Ureter (tissue), 1 donor: ENCODE results near the gene KIF26B. TPM values are rescaled to one million over a fixed set of nuclear protein-coding genes. Genes with fewer than 3 reads are reported as not detected.

Experiments used
- DNase-seq: peaks from one replicate; pipeline ENCODE4 v3.0.0-alpha.2; 2020; ENCODE audit warnings: low spot score
- total RNA-seq: library from RNA; stranded (reverse); gene quantifications from one replicate; pipeline ENCODE4 v1.2.4, GENCODE V29; 2023
- donor health status: DM: yes; HTN: yes; CAD: no.

KIF26B gene
- total RNA-seq, 1 donor from 2014 or later: 8.0 TPM

DNA sequence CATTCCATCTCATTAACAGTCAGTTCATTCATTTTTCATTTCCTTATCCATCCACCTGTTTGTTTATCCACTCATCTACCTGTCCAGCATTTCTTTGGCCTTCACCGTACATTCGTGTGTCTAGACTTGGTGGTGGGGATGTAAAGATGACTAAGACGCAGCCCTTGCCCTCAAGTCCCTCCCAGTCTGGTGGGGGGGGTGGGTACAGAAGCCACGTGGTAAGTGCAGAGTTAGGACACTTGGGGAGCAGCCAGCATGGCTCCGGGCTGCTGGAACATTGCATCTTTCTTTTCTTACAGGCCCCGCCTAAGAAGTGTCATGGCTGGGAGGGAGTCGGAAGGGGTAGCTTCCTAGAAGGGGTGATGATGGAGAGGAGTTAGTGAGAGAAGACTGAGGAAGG, 17.2 kb downstream of the KIF26B start:
- no peak for DNase-seq

DNA sequence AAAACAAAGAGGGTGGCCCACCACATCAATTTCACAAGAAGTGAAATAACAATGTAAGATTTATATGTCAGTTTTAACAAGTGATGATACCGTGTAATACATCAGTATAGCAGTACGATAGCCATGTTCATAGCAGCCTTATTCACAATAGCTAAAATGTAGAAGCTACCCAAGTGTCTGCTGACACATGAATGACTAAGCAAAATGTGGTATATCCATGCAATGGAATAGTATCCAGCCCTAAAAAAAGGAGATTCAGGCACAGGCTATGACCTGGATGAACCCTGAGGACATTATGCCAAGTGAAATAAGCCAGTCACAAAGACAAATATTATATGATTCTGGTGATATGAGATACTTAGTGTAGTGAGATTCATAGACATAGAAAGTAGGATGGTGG, 18.0 kb downstream of the KIF26B start:
- DNase-seq: no peak

DNA sequence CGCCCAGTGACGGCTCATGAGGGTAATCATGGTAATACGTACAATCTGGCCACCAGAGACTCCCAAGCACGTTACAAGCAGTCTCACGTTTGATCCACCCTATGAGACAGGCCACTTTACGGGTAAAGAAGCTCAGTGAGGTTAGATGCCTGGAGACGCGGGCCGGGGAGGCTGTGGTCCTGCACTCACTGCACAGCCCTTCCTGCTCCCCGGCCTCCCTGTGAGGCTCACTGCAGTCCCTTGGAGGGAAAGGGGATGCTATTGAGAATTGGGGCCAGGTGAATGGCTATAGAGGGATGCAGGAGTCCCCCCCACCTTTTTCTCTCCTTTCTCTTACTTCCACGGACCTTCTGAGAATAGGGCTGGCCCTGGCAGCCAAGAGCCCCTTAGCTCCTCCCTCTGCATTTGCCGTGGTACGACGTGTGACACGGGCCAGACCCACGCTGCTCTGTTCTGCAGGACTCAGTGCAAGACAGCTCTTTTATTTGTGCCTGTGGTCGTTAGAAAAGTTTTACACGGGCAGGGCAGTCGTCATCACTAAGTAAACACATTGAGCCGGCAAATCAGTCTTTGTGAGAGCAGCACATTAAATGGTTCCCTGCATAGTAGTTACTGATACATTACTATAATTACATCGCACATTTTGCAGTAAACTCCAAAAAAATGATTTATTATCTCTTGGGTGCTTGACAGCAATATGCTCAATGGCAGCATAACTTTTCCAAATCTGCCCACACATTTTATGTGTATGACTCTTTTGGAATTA, 18.8 kb downstream of the KIF26B start:
- DNase-seq: no peak

DNA sequence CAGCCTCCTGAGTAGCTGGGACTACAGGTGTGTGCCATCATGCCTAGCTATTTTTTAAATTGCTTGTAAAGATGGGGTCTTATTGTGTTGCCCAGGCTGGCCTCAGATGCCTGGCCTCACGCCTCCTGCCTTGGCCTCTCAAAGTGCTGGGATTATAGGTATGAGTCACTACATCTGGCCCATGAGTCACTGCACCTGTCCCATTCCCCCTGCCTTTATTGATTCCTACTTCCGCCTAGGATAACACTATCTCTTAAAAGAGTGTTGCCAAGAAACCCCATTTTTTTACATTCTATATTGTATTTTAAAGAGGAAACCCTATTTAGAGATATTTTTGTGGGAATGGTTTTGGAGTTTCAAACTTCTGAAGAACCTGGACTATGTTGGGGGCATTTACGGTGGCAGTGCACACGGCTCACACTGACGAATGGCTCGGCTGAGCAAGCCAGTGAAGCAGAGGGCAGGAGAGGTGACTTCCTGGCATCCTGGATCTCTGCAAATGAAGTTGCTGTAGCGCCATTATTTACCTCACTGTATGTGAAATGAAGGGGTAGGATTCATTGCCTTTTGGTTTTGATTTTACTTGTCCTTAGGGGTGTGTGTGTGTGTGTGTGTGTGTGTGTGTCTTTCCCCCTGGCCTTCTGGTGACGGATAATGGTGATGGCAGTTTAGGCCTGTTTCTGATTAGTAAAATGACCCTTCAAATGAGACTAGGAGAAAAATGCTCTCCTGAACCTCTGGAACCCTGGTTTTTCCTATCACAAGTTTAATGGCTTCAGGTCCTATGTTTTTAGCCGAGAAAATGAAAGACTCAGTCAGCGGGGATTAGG, 22.5 kb downstream of the KIF26B start:
- DNase-seq: no peak

DNA sequence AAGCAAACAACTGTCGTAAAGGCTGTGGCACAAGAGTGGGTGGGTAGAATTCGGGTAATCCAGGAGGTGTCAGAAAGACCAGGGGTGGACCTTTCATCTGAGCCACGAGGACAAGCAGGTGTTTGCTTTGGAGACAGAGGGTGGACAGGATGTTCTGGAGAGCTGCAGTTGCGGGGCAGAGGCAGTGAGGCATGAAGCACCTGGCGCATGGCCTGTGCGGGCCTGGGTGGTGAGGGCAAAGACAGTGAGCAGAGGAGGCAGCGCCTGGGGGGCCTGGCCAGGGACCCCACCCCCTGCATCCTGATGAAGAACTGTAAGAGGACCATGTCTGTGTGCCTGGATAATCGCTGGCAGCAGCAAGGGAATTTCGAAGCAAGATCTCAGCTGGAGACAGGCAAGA, 24.9 kb downstream of the KIF26B start:
- DNase-seq: no peak

DNA sequence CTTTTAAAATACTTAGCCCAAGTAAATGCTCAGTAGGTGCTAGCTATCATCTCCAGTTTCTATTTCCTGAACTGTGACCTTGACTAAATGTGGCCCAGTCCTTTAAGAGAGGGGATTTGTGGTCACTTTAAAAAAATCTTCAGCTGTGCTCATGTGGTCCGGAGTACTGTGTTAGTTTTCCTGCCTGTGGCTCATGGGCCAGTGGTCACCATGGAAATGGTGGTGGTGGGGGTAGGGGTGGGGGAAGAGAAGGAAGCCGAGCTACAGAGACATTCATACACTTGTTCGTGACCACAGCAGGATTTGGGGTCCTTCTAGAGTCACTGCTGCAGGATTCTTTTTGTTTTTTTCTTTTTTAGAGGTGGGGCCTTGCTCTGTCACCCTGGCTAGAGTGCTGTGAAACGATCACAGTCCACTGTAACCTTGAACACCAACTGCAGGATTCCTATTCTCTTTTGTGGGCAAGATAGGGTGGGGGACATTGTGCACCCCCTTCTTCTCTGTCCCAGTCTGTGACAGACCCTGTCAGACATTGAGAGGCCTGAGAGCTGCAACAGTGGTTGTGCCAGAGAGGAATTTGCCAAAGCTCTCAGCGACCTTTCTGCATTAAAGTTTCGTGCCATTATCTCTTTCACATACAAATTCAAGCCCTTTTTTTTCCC, 25.8 kb downstream of the KIF26B start:
- DNase-seq: no peak

DNA sequence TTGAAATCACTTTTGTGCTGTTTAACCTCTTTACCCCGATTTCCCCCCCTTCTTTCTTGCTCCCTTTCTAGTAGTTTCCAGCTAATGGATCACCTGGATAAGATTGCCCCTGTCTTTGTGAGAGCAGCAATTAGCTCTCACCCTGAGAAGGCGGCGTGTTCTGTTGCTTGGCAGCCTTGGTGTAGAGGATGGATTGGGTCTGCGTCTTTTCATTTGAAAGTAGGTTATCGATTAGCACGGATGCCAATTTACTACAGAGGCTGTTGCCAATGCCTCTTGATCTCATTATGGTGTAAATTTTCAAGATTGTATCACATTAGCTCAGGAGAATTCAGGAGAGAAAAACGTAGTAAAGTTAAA, 26.4 kb downstream of the KIF26B start:
- no peak for DNase-seq

DNA sequence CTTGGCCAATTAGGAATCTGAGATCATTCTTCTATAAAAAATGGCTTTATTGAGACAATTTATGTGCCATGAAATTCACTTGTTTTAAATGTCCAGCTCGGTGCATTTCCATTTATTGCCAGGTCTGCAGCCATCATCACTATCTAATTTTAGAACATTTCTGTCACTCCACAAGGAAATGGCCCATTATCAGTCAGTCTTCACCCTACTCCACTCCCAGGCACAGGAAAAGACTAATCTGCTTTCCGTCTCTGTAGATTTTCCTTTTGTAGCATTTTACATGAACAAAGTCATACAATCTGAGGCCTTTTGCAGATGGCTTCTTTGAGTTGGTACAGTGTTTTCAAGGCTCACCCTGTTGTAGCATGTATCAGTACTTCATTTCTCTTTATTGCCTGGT, 27.2 kb downstream of the KIF26B start:
- DNase-seq: no peak

DNA sequence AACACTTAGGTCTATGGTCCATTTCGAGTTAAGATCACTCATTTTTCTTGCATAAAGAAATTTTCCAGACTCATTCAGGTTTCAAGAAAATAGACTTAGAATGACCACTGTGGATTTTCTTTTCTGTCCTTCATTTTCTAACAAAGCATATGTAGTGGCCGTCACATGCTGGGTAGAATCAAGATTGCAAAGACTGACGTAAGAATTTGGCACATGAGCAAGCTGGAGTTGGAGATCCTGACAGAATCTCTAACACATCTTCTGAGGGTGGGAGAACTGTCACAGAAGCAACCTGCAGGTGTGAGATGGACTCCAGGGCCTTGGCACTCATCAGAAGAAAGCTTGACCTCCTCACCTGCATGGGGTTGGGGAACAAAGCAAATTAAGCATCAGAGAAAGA, 28.6 kb downstream of the KIF26B start:
- no peak for DNase-seq

DNA sequence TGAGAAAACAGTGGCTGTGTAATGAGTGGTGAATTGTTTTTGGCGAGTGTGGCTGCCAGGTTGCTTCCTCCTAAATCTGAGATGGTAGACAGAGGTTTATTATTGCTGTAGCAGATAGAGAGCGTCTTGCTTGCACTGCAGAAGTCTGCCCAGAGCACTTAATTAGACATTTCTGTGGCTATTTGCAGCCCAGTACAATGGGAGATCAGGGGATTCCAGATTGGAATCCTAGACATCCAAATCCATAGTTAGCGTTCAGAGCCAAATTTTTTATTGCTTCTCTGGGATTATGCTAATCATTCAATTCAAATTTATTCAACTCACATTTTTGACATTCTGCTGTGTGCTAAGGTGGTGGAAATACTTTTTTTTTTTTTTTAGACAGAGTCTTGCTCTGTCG, 30.0 kb downstream of the KIF26B start:
- no peak for DNase-seq

DNA sequence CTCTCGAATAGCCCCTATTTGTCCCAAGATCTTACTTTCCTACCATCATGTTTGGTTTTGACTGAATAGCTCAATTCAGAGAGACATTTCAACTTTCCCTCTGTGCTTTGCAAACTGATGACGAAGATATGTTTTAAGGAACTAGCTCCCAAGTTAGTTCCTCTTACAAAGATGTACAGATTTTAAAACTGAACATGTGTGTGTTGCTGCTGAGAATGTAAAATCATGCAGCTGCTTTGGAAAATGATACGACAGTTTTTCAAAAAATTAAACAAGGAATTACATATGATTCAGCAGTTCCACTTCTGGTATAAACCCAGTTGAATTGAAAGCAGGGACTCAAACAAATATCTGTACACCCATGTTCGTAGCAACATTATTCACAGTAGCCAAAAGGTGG, 33.6 kb downstream of the KIF26B start:
- no peak for DNase-seq

DNA sequence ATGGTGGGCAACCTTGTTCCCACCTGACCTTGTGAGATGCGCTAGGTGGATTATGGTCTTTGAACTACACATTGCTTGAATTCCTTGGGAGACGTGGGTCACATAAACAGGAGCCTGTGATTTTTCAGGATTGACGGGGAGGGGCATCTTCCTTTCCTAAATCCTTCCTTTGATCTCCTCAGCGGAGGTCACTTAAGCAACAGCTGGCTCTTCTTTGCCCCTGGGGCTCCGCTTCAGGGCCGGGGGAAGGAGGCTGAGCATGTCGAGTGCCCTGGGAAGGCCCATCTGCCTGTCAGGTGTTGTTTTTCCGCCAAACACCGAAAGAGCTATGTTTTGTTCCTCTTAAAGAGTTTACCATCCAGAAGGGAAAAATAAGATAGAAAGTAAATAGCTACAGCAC, 40.6 kb downstream of the KIF26B start:
- no peak for DNase-seq

DNA sequence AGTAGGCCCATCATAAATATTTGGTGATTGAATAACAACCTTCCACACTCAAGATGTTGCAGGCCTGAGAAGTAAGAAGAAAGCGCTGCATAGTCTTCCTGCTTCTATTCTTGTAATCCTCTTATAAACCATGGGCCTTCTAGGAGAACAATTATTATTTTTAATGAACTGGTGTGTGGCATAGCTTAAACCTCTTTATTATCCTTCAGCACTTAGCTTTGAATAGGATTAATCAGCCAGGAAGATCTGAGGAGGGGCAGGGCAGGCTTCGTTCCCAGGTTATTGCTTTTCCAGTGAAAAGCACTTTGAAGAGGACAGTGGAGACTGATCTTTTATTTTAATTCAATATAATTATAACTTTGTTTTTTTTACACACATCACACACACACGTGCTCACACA, 42.3 kb downstream of the KIF26B start:
- no peak for DNase-seq

DNA sequence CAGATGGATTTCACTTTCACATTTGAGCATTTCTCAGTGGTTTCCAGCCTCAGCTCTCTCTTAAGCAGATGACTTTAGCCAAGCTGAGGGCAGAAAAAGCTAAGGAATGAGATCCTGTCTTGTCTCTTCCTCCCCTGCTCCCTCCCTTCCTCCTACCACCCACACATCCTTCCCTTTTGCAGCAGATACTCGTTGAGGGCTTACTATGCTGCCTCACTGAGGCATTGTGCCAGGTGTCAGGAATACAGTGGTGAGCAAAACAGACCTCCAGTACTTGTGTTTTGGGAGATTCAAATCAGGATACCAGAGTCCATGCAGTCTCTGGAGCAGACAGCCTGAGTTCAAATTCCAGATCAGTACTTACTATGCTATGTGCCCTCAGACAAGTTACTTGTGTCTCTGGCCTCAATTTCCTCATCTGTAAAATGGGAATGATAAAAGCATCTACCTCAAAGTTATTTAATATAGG, 43.2 kb downstream of the KIF26B start:
- no peak for DNase-seq

DNA sequence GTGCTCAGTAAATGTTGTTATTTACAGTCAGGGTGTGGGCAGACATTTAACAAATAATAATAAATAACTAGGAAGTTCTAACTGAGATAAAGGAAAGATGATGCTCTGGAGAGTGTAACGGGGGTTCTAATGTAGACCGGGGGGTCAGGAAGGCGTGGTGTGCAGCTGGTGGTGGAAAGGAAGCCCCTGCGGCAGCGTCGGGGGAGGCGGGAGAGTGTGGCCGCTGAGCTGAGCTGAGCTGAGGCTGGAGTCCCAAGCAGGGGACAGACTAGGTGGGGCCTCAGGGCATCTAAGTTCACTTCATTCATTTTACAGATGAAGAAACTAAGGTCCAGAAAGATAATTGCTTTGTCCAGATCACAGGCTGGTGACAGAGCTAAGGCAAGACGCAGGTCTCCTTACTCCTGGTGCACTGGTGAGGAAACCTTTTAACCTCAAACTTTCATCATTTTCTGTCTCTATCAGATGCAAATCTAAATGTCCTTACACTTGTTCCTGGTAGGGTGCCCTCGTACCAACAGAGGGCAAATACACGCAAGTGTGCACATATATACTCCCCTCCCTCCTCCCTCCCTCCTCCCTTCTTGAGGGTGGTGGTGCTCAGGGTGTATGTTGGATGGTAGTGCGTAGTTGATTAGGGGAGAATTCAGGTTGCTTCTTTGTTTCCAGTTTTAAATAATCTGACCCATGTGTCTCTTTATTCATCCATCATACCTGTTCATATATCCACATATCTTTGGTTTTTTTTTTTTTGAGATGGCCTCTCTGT, 44.1 kb downstream of the KIF26B start:
- DNase-seq: no peak

DNA sequence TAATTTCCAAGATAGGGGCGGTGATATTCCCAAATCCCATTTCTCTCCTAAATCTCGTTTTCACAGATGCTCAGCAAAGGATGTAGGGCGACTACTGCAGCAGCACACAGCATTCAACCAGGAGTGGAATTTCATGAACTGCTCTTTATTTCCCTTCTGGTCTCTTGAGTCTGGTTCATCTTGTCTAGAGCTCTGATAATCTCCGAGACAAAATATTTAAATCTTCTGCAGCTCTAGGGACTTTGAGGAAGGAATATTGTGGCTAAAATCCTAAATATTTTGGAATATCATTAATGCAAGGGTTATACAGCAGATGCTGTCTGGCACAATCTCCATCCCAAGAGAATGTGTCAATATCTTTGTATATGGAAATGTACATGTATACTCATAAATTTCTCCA, 45.4 kb downstream of the KIF26B start:
- DNase-seq: no peak

DNA sequence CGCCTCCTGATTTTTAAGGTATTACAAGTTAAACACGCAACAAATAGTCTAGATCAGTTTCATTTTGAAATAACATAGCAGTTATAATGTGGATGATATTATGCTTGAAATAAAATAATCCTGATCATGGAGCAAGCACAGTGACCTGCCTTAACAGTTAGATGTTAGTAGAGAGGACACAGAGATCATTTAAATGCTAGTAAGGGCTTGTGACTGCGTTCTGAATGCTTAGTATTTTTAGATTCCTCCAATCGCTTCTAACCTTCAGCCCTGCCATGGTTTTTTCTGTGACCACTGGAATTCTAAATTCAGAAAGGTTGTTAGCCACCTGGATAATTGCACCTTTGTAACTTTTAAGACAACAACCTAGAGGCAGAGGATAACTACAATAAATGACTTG, 46.4 kb downstream of the KIF26B start:
- DNase-seq: no peak

DNA sequence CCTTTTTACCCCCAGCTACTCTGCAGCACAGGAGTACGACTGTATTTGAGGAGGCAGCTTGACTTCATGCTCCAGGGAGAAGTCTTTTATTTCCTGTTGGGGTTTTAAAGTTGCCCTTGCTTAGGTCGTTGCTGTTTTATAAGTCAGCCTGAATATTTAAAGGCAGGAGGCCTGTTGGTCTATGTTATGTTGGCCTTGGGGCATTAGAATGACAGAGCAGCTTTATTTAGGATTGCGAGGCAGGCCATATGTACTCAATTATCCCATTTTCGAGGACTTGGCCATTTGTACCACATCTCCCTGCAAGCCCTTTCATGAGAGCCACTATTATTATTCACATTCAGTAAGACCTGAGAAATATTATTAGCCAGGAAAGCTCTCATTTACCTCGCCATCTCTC, 47.0 kb downstream of the KIF26B start:
- DNase-seq: no peak

DNA sequence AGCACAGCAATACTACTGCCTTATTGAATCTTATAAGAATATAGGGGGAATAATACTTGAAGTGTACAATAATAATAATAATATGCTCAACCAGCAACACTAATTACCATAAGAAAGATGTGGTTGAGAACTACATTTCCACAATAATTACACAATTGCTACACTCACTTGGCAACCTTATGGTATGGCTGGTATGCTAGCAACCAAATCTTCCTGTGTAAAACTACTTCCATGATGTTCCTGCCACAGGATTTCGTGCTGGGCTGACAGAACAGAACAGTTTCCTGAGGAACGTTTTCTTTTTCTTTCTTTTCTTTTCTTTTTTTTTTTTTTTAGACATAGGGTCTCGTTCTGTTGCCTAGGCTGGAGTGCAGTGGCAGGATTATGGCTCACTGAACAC, 50.6 kb downstream of the KIF26B start:
- DNase-seq: no peak

DNA sequence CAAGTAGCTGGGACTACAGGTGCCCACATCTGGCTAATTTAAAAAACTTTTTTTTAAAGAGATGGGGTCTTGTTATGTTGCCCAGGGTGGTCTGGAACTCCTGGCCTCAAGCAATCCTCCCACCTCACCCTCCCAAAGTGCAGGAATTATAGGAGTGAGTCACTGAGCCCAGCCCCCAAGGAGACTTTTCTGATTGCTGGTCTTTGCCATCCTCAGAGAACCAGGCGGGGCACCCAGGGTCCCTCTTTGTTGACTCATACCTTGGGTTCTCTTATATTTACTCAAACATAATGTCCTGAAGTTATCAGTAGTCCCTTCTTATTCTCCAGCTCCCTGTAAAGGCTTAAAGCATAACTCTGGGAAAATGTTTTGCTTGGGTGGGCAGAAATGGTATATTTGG, 51.1 kb downstream of the KIF26B start:
- no peak for DNase-seq

DNA sequence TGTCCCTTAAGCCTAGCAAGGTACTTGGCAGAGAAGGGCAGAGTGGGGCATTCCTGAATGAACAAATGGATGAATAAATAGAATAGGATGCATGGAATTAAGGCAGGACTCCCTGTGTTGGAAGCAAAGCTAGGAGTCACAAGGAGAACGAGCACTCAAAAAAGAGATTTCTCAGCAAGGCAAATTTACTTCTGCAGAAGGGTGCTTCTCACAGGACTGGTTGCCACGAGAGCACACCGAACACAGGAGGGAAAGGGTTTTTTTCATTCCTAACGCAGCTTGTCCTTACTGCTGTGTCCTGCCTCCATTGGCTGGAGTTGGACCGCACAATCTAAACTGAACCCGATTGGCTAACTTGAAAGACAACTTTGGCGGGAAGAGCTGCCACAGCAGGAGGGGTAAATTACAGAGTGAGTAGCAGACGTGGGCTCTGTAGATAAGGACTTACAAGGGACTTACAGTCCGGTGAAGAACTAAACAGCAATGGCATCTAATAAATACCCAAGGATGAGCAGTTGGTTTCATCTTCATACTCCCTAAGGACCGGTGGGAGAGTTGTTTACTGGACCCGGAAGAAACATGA, 52.4 kb downstream of the KIF26B start:
- no peak for DNase-seq

DNA sequence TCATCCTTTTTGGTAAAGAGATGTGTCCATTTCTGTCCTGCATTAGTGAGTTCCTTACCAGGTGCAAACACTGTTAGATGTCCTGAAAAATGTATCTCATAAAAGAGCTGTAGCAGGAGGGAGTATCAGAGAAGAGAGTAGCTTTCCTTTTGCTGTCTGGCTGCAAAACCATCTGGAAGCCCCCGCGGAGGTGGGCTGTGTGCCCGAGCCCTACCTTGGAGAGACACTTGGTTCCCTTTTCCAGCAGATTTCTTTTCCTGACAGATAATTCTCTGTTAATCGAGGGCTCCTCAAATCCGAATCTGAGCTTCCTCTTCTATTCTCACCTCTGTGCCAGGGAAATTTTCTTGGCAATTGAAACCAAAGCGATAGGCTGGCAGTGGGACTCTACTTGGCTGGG, 53.0 kb downstream of the KIF26B start:
- DNase-seq: no peak
